GM21360 (cell line): ENCODE data around the gene GPT2.
"Not testable (repeated sequence)": the region's sequence is repeated elsewhere in the genome, so short reads cannot be mapped to it uniquely, and the experiment has no call there.

Experiments used
- ATAC-seq: cut with Tn5 transposase; IDR thresholded peaks from one replicate; pipeline ENCODE4 v1.9.1; 2021; ENCODE audit warnings: mild to moderate bottlenecking, moderate library complexity; ENCODE audit not compliant: unreplicated experiment

GPT2 gene

DNA sequence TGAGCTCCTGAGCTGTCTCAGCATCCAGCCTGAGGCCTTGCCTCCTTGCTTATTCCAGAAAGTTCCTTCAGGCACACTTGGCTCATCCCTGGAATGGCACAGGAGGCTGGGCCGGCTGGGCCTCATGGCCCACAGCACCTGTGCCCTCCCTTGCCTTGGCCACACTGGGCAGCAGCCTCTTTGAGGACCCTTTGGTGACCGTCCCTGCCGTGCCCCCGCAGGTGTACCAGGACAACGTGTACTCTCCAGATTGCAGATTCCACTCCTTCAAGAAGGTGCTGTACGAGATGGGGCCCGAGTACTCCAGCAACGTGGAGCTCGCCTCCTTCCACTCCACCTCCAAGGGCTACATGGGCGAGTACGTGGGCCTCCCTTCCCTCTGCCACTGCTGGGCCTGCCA is 34.2 kb downstream of the GPT2 start:
- ATAC-seq, result no peak

- peak; percentile 81 for ATAC-seq
These were observed 35.0 kb downstream of the GPT2 start for GRCh38 chr16:46918905-46919792.

DNA sequence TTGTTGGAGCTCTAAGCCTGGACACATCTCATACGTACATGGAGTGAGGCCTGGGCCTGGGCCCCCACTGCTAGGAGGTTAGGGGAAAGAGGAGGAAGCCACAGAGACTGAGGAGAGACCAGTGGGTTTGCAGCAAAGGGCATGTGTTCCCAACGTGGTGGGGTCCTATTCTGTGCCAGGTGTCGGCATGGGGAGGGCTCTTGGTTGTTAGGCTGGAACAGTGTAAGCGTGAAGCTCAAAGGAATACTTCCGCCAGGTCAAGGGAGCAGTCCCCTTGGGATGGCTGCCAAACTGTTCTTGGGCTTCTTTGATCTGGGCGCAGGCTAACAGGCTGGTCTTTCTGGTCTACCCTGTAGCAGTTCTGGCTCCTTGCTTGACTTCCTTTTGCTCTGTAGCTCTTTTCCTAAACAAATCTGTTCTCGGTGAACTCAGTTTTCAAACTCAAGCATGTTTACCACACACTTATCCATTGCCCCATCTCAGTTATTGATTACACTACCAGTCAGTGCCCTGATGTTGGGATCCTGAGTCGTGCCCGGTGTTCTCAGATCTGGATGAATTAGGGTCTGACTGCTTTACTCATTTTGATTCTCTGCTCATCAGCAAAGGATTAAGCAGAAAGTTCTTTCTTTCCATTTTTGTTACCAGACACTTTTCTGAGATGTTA is 36.4 kb downstream of the GPT2 start:
- no peak for ATAC-seq

DNA sequence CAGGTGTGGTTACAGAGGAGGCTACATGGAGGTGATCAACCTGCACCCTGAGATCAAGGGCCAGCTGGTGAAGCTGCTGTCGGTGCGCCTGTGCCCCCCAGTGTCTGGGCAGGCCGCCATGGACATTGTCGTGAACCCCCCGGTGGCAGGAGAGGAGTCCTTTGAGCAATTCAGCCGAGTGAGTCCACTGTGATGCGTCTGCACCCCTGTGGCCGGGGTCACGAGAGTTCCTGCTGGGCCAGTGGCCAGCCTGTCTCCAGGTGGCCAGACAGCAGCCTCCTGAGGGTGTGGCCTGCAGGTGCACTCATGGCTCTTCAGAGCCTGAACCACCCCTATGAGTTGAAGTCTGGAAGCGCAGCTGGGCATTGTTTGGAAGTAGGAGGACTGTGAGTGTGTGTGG is 38.1 kb downstream of the GPT2 start:
- ATAC-seq, result no peak

DNA sequence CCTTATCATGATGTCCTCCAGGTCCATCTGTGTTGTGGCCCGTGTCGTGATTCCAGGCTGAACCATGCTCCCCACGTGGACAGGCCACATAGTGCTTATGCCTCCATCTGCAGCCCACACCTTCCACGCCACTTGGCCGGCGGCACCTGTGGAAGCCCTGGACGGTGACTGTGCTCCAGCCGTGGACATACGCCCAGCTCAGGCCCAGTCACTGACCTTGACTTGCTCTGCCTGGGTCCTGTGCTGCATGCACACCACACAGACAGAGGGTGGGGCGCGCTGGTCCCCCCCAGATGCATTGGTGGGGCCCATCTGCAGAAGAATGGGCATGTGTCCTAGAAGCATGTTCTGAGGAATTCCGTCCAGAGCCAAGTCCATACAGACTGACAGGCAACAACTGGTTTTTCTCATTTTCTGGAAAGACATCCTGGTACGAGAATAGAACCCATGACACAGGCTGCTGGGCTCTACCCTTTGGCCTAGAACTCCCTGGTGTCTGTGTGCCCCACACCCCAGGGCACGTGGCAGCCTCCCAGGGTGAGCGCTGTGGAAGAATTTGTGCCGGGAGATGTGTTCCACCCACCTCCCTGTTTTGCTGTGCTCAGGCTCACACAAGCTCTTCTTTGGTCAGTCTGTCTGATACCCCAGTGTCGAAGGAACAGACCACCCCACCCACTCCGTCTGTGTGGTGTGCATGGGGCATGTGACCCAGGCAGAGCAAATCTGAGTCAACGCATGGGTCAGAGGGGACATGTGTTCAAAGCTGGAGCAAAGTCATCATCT is 39.5 kb downstream of the GPT2 start:
- ATAC-seq, result no peak

DNA sequence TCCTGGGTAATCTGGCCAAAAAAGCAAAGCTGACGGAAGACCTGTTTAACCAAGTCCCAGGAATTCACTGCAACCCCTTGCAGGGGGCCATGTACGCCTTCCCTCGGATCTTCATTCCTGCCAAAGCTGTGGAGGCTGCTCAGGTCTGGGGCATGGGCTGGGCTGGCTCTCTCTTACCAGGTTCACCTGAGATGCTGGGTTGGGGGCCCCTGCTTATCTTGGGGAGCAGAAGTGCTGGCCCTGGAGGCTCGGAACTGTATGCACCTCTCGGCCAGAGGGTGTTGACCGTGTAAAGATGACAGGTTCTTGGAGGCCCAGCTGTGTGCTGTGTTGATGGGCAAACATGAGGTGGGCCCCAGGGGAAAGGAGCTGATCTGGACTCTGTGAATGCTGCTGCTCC is 40.2 kb downstream of the GPT2 start:
- no peak for ATAC-seq

DNA sequence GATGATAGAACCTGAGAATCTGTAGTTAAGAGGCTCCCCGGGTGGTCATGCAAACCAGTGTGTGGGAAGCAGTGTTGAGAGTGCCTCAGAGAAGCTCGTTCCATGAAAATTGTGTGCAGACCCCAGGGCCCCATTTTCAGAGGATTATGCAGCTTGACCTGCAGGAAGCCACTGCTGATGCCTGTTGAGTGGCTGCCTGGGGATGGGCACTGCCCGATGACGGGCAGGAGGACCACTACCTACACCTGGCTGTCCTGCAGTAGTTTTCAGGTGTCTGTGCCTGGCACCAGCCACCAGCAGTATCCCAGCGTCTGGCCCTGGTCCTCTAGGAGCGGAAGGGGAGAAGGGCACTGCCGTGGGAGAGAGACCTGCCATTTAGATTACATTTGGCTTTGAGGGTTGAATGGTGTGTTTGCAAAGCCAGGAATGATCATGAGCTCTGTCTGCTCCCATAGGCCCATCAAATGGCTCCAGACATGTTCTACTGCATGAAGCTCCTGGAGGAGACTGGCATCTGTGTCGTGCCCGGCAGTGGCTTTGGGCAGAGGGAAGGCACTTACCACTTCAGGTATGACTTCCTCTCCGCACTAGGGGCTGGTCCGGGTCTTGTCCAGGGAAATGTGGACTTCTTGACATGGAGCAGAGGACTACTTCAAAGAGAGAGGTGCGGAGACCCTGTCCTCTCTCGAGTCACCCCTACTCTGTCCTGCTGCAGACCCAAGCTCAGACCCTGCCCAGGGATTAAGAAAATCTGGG is 42.5 kb downstream of the GPT2 start:
- no peak for ATAC-seq

- no peak for ATAC-seq
These were observed 43.1 kb downstream of the GPT2 start for GRCh38 chr16:46927273-46927672.

- ATAC-seq, result no peak
These were observed 44.6 kb downstream of the GPT2 start for GRCh38 chr16:46928811-46929210.

DNA sequence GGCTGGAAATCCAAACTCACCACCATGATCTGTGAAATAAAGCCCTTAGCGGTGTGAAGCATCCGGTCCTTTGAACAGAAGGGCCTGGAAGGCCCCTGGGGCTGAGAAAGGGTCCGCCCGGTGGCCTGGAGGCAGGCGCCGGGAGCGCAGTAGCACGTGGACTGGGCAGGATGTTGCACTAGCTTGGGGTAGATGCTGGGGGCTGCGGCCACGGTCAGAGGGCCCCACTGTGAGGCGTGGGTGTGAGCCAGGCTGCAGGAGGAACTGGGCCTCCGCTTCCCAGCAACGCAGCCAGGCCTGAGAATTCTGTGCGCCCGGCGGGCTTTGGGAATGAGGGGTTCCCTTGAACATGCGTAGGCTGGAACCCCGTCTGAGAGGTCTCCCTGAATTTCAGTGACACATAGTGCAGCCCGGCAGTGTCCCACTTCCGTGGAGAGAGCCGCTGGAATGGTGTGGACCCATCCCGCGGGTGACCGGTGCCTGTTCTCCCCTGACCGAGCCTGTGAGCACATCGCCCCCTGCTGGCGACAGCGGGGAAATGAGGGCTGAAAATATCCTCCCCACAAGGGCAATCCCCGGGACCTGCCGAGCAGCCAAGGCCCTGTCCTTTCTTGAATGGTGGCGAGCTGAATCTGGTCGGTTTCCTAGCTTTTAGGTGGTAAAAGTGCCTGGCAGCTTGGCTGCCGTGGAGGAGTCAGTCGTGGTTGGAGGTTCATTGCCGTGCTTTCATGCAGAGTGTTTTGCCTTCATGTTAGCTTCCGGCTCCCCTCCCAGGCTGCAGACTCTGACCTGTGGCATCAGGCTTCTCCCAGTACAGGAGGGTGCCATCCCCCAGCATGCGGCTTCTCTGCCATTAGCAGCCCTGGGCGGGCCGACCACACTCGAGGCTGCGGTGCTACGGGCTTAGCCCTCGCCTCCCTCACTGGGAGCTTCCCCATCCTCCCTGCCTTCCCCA is 45.5 kb downstream of the GPT2 start:
- peak; percentile 56 for ATAC-seq

- no peak for ATAC-seq
These were observed 46.7 kb downstream of the GPT2 start for GRCh38 chr16:46930861-46931260.

- ATAC-seq, result no peak
These were observed 48.6 kb downstream of the GPT2 start for GRCh38 chr16:46932802-46933201.

DNA sequence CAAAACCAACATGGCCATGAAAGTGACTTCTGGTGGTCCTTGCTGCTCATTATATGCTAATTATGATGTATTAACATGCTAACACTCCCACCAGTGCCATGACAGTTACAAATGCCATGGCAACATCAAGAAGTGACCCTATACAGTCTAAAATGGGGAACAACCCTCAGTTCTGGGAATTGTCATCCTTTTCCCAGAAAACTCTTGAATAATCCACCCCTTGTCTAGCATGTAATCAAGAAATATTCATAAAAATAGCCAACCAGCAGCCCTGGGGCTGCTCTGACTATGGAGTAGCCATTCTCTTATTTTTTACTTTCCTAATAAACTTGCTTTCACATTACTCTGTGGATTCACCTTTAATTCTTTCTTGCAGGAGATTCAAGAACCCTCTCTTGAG is 53.4 kb downstream of the GPT2 start:
- no peak for ATAC-seq

DNA sequence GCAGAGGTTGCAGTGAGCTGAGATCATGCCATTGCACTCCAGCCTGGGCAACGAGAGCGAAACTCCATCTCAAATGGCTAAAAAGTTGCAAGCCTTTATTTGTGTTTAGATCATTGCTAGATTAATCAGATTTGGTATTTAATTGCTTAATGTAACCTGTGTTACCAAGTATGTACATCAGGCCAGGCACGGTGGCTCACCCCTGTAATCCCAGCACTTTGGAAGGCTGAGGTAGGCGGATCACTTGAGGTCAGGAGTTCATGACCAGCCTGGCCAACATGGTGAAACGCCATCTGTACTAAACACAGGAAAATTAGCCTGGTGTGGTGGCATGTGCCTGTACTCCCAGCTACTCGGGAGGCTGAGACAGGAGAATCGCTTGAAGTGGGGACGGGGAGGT is 60.6 kb downstream of the GPT2 start:
- ATAC-seq, result not testable (repeated sequence)

GRCh38 chr16:46947900-46948547 is 63.9 kb downstream of the GPT2 start:
- ATAC-seq, result no peak

- no peak for ATAC-seq
These were observed 64.5 kb downstream of the GPT2 start for GRCh38 chr16:46948548-46949166.

GRCh38 chr16:46949241-46949892 is 65.2 kb downstream of the GPT2 start:
- no peak for ATAC-seq

GRCh38 chr16:46950009-46950408 is 65.8 kb downstream of the GPT2 start:
- no peak for ATAC-seq
